ENCODE measurements around the gene SEMA6A.

SEMA6A gene

GRCh38 chr5:116564756-116565490, 9.7 kb downstream of the SEMA6A start:
- DNase-seq (ENCODE audit: low spot score): no peak
- in situ Hi-C loops (cut with MboI; ENCODE audit: low pct_unique_long_range_greater_than_20kb, low sequenced_read_pairs, unreplicated experiment): loop anchor here (25.0 kb wide), 1 partner anchor 428 kb away; no protein-coding TSS in a partner anchor
- TF ChIP-seq, protein P1, sequence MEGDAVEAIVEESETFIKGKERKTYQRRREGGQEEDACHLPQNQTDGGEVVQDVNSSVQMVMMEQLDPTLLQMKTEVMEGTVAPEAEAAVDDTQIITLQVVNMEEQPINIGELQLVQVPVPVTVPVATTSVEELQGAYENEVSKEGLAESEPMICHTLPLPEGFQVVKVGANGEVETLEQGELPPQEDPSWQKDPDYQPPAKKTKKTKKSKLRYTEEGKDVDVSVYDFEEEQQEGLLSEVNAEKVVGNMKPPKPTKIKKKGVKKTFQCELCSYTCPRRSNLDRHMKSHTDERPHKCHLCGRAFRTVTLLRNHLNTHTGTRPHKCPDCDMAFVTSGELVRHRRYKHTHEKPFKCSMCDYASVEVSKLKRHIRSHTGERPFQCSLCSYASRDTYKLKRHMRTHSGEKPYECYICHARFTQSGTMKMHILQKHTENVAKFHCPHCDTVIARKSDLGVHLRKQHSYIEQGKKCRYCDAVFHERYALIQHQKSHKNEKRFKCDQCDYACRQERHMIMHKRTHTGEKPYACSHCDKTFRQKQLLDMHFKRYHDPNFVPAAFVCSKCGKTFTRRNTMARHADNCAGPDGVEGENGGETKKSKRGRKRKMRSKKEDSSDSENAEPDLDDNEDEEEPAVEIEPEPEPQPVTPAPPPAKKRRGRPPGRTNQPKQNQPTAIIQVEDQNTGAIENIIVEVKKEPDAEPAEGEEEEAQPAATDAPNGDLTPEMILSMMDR (IDR thresholded peaks at IDR 0.05; ENCODE audit: extremely low read depth, insufficient read depth, missing control alignments): no peak

- no peak for DNase-seq (ENCODE audit: low spot score)
- in situ Hi-C loops (cut with MboI; ENCODE audit: low pct_unique_long_range_greater_than_20kb, low sequenced_read_pairs, unreplicated experiment): loop anchor here (25.0 kb wide), 1 partner anchor 427 kb away; no protein-coding TSS in a partner anchor
Measured at GRCh38 chr5:116564312-116564711, 10.3 kb downstream of the SEMA6A start.

DNA sequence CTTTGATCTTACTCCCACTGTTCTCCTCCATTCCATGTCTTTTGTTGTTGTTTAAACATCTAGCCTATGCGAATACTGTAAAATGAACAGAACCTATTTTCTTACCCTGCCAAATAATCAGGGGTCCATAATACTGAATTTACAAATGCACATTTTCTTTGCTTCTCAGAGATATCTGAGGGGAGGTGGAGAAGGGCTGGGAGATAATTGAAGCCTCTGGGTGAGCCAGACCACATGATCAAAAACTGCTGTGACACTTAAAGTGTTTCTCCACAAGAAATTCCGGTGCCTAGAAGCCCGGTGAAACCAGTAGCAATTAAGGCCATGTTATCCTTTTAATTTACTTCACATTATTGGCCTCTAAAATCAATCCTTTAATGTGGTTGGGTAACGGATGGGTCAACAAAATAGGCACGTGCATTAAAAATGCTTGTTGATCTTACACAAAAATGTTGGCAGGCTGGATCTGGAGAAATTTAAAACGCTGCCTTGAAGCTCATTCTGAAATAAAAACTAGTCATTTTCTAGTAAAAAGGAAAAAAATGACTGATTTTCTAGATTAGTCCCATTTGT, 10.8 kb downstream of the SEMA6A start:
- DNase-seq (ENCODE audit: low spot score): no peak
- TF ChIP-seq, protein P1 (IDR thresholded peaks at IDR 0.05; ENCODE audit: extremely low read depth, insufficient read depth, missing control alignments): no peak

More at GRCh38 chr5:116564312-116564711, 10.3 kb downstream of the SEMA6A start:
- TF ChIP-seq, protein P1 (IDR thresholded peaks at IDR 0.05; ENCODE audit: extremely low read depth, insufficient read depth, missing control alignments): no peak

DNA sequence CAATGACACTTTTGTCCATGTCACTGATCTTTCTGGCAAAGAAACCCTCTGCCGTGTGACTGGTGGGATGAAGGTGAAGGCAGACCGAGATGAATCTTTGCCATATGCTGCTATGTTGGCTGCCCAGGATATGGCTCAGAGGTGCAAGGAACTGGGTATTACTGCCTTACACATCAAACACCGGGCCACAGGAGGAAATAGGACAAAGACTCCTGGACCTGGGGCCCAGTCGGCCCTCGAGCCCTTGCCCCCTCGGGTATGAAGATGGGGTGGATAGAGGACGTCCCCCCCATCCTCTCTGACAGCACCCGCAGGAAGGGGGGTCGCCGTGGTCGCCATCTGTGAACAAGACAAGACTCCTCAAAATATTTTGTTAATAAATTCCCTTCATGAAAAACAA, 12.0 kb downstream of the SEMA6A start:
- TF ChIP-seq, protein P1 (IDR thresholded peaks at IDR 0.05; ENCODE audit: extremely low read depth, insufficient read depth, missing control alignments): no peak
- in situ Hi-C loops (cut with MboI; ENCODE audit: low pct_unique_long_range_greater_than_20kb, low sequenced_read_pairs, unreplicated experiment): loop anchor here (25.0 kb wide), 1 partner anchor 425 kb away; no protein-coding TSS in a partner anchor
- DNase-seq (ENCODE audit: low spot score): no peak

More for the DNA sequence above, 10.8 kb downstream of the SEMA6A start:
- in situ Hi-C loops (cut with MboI; ENCODE audit: low pct_unique_long_range_greater_than_20kb, low sequenced_read_pairs, unreplicated experiment): loop anchor here (25.0 kb wide), 1 partner anchor 427 kb away; no protein-coding TSS in a partner anchor

DNA sequence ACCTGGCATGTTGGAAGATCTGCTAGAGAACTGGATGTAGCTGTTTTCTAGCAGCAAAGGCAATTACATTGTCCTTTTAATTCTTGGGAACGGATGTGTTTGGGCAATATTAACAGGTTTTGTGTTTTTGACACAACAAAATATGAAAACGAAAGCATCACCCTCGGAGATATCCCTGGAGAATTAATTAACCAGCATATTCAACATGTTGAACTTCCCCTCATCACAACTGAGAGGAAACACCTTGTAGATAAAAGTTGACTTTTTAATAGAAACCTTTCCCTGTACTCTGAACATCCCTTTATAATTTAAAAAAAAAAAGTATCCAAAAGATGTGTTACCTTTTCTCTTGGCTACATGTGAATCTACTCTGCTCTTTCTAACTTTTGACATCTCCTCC, 13.0 kb downstream of the SEMA6A start:
- in situ Hi-C loops (cut with MboI; ENCODE audit: low pct_unique_long_range_greater_than_20kb, low sequenced_read_pairs, unreplicated experiment): loop anchor here (25.0 kb wide), 1 partner anchor 424 kb away; no protein-coding TSS in a partner anchor
- no peak for DNase-seq (ENCODE audit: low spot score)
- TF ChIP-seq, protein P1 (IDR thresholded peaks at IDR 0.05; ENCODE audit: extremely low read depth, insufficient read depth, missing control alignments): no peak

DNA sequence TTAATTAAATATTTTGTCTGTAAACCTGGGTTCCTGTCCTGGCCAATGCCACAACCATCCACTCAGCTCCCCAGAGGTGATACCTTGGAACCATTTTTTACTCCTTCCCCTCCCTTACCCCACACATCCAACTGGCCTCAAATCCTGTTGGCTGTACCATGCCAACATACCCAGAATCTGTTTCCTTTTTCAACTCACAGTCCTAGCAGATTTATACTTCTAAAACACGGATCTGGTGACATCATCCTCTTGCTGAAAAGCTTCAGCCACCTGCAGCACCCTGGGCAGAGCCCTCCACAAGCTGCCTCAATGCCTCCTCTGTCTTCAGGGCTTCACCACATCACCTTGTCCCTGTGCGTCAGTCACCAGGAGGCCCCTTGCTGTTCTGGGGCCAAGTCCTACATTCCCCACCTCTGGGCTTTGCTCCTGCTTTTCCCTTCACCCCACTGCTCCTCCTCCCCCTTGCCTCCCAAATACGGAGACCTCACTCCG, 14.9 kb downstream of the SEMA6A start:
- no peak for DNase-seq (ENCODE audit: low spot score)
- TF ChIP-seq, protein P1 (IDR thresholded peaks at IDR 0.05; ENCODE audit: extremely low read depth, insufficient read depth, missing control alignments): no peak
- in situ Hi-C loops (cut with MboI; ENCODE audit: low pct_unique_long_range_greater_than_20kb, low sequenced_read_pairs, unreplicated experiment): loop anchor here (25.0 kb wide), 1 partner anchor 422 kb away; no protein-coding TSS in a partner anchor

Measured in GM13977 (cell line).